ENCODE data around the gene NFKBIE. TPM values are rescaled to one million over a fixed set of nuclear protein-coding genes. Genes with fewer than 3 reads are reported as not detected.

Gene NFKBIE
- total RNA-seq, 1 experiment from 2014 or later: 6.0 TPM

DNA sequence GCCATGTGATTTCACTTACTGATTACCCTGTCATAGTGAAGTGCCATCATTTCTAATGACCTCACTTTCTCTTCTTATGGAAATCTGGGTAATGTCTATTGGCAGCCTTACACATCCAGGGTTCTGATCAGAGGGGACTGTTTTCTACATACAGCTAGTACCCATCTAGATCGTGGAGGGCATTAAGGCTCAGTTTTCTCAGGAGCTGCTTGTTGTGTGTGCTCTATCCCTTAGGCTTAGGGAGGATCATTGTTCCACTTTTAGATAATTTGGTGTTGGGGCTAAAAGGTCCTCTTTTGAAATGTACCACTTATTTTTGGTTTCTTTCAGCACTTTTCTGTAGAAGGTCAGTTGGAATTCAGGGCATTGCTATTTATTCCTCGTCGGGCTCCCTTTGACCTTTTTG is 14.6 kb downstream of the NFKBIE start:
- Mint-ChIP-seq H3K4me1 (ENCODE audit: insufficient read depth, unreplicated experiment) (peaks cover 62% of the 10 kb centered on the region), H3K27ac (ENCODE audit: low read depth, unreplicated experiment) (no peak overlapping the region), H3K9me3 (ENCODE audit: unreplicated experiment) (no peaks in the 10 kb centered on the region), H3K36me3 (ENCODE audit: insufficient read depth, unreplicated experiment) (peaks cover 93% of the 10 kb centered on the region), H3K27me3 (ENCODE audit: insufficient read depth, unreplicated experiment) (no peaks in the 10 kb centered on the region), H3K4me3 (ENCODE audit: unreplicated experiment) (peak overlapping the region; percentile 95)
- ChIA-PET CTCF (interaction anchor here (0.9 to 3.6 kb wide), 3 partner anchors 8 to 15 kb away, joined by 3 to 21 read pairs (median 3); no protein-coding TSS in a partner anchor), POLR2A (interaction anchor here (1.0 to 1.3 kb wide), 2 partner anchors 13 to 26 kb away, joined by 4 read pairs; no protein-coding TSS in a partner anchor)
- TF ChIP-seq, protein P1, sequence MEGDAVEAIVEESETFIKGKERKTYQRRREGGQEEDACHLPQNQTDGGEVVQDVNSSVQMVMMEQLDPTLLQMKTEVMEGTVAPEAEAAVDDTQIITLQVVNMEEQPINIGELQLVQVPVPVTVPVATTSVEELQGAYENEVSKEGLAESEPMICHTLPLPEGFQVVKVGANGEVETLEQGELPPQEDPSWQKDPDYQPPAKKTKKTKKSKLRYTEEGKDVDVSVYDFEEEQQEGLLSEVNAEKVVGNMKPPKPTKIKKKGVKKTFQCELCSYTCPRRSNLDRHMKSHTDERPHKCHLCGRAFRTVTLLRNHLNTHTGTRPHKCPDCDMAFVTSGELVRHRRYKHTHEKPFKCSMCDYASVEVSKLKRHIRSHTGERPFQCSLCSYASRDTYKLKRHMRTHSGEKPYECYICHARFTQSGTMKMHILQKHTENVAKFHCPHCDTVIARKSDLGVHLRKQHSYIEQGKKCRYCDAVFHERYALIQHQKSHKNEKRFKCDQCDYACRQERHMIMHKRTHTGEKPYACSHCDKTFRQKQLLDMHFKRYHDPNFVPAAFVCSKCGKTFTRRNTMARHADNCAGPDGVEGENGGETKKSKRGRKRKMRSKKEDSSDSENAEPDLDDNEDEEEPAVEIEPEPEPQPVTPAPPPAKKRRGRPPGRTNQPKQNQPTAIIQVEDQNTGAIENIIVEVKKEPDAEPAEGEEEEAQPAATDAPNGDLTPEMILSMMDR (IDR thresholded peaks at IDR 0.05; ENCODE audit: unreplicated experiment): no peak
- intact Hi-C loops (cut with micrococcal nuclease): no loop called here
- DNase-seq (ENCODE audit: unreplicated experiment): no peak
- BruUV-seq (replicated peaks): no TSS peak

DNA sequence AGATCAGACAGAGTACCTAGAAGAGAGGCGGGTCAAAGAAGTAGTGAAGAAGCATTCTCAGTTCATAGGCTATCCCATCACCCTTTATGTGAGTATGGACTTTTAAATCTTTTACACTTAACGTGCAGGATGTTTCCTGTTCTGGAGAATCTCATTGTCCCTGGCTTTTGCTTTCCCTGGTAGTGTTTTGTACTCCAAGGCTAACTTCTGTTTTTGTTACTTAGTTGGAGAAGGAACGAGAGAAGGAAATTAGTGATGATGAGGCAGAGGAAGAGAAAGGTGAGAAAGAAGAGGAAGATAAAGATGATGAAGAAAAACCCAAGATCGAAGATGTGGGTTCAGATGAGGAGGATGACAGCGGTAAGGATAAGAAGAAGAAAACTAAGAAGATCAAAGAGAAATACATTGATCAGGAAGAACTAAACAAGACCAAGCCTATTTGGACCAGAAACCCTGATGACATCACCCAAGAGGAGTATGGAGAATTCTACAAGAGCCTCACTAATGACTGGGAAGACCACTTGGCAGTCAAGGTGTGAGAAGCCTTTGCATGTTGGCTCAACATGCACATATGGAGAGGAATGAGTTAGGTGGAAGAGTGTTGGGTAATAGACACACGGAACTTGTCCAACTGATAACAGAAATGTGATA is 15.2 kb downstream of the NFKBIE start:
- H3K27ac Mint-ChIP-seq (ENCODE audit: low read depth, unreplicated experiment): no peak overlapping the region
- H3K36me3 Mint-ChIP-seq (ENCODE audit: insufficient read depth, unreplicated experiment): peaks cover 88% of the 10 kb centered on the region
- TF ChIP-seq, protein P1 (IDR thresholded peaks at IDR 0.05; ENCODE audit: unreplicated experiment): no peak
- H3K9me3 Mint-ChIP-seq (ENCODE audit: unreplicated experiment): no peaks in the 10 kb centered on the region
- H3K4me3 Mint-ChIP-seq (ENCODE audit: unreplicated experiment): peak overlapping the region; percentile 95
- DNase-seq (ENCODE audit: unreplicated experiment): no peak
- intact Hi-C loops (cut with micrococcal nuclease): no loop called here
- BruUV-seq (replicated peaks): no TSS peak
- peaks cover 62% of the 10 kb centered on the region for H3K4me1 Mint-ChIP-seq (ENCODE audit: insufficient read depth, unreplicated experiment)
- ChIA-PET POLR2A (interaction anchor here (0.9 kb wide), 1 partner anchor 137 kb away, joined by 3 read pairs; the partner anchor contains the start of gene CDC5L), CTCF (interaction anchor here (3.6 kb wide), 1 partner anchor 77 kb away, joined by 10 read pairs; no protein-coding TSS in a partner anchor)
- no peaks in the 10 kb centered on the region for H3K27me3 Mint-ChIP-seq (ENCODE audit: insufficient read depth, unreplicated experiment)

DNA sequence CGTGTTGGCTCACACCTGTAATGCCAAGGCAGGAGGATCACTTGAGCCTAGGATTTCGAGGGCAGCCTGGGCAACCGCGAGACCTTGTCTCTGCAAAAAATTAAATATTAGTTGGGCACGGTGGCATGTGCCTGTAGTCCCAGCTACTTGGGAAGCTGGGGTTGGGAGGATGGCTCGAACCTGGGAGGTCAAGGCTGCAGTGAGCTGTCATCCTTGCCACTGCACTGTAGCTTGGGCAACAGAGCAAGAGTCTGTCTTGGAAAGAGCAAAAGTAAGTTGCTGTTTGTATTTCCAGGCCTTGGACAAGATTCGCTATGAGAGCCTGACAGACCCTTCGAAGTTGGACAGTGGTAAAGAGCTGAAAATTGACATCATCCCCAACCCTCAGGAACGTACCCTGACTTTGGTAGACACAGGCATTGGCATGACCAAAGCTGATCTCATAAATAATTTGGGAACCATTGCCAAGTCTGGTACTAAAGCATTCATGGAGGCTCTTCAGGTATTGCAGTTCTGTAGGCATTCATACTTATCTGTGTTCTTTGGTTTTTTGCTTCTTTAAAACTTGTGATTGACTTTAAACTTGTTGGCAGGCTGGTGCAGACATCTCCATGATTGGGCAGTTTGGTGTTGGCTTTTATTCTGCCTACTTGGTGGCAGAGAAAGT is 16.1 kb downstream of the NFKBIE start:
- no TSS peak for BruUV-seq (replicated peaks)
- intact Hi-C loops (cut with micrococcal nuclease): loop anchor here (10.0 kb wide), 1 partner anchor 474 kb away; the partner anchor contains the start of gene VEGFA
- Mint-ChIP-seq H3K4me1 (ENCODE audit: insufficient read depth, unreplicated experiment) (peaks cover 54% of the 10 kb centered on the region), H3K9me3 (ENCODE audit: unreplicated experiment) (no peaks in the 10 kb centered on the region), H3K4me3 (ENCODE audit: unreplicated experiment) (peak overlapping the region; percentile 95), H3K27me3 (ENCODE audit: insufficient read depth, unreplicated experiment) (no peaks in the 10 kb centered on the region), H3K27ac (ENCODE audit: low read depth, unreplicated experiment) (peak overlapping the region; percentile 99), H3K36me3 (ENCODE audit: insufficient read depth, unreplicated experiment) (peaks cover 78% of the 10 kb centered on the region)
- ChIA-PET CTCF (interaction anchor here (1.1 to 3.6 kb wide), 3 partner anchors 14 to 138 kb away, joined by 3 to 13 read pairs (median 10); no protein-coding TSS in a partner anchor), POLR2A (interaction anchor here (0.9 to 5.0 kb wide), 3 partner anchors 14 to 138 kb away, joined by 3 to 62 read pairs (median 25); partner anchors contain the start of genes CDC5L and SLC29A1)
- TF ChIP-seq, protein P1 (IDR thresholded peaks at IDR 0.05; ENCODE audit: unreplicated experiment): no peak
- no peak for DNase-seq (ENCODE audit: unreplicated experiment)

DNA sequence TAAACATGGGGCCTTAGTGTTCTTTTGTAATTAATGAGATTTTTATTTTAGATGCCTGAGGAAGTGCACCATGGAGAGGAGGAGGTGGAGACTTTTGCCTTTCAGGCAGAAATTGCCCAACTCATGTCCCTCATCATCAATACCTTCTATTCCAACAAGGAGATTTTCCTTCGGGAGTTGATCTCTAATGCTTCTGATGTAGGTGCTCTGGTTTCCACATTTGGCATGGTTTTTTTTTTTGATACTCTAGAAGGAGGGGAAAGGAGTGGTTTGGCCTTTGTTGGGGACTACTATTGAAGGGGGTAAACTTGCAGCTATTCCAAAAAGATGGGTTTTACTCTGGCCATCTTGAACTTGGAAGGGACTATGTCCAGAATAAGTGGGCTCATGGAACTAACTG is 16.8 kb downstream of the NFKBIE start:
- Mint-ChIP-seq H3K36me3 (ENCODE audit: insufficient read depth, unreplicated experiment) (peaks cover 72% of the 10 kb centered on the region), H3K4me1 (ENCODE audit: insufficient read depth, unreplicated experiment) (peaks cover 48% of the 10 kb centered on the region), H3K27me3 (ENCODE audit: insufficient read depth, unreplicated experiment) (no peaks in the 10 kb centered on the region), H3K27ac (ENCODE audit: low read depth, unreplicated experiment) (peak overlapping the region; percentile 99), H3K4me3 (ENCODE audit: unreplicated experiment) (peak overlapping the region; percentile 95), H3K9me3 (ENCODE audit: unreplicated experiment) (no peaks in the 10 kb centered on the region)
- DNase-seq (ENCODE audit: unreplicated experiment): no peak
- BruUV-seq (replicated peaks): no TSS peak
- intact Hi-C loops (cut with micrococcal nuclease): loop anchor here (10.0 kb wide), 1 partner anchor 474 kb away; the partner anchor contains the start of gene VEGFA
- TF ChIP-seq, protein P1 (IDR thresholded peaks at IDR 0.05; ENCODE audit: unreplicated experiment): no peak
- ChIA-PET CTCF (interaction anchor here (1.0 to 3.6 kb wide), 7 partner anchors 8 to 138 kb away, joined by 3 to 14 read pairs (median 8); partner anchors contain the start of gene SLC35B2), POLR2A (interaction anchor here (2.3 to 5.0 kb wide), 7 partner anchors 8 to 124 kb away, joined by 6 to 121 read pairs (median 25); partner anchors contain the start of genes AARS2, SLC29A1 and SLC35B2)
